OCI-M2 (cell line): ENCODE results near the gene ABITRAM.

Experiments
- DNase-seq: peaks from one replicate; lab custom pipeline; 2025; ENCODE audit not compliant: unreplicated experiment; lab: John Stamatoyannopoulos, UW

ABITRAM gene

GRCh38 chr9:108983885-108984284 is 49.7 kb downstream of the ABITRAM start:
- DNase-seq = no peak
